HG02973 (cell line): ENCODE data around the gene TRMO.

Experiments
- ATAC-seq: cut with Tn5 transposase; IDR thresholded peaks from one replicate; pipeline ENCODE4 v1.9.1; 2021; ENCODE audit warnings: moderate library complexity; ENCODE audit not compliant: unreplicated experiment

TRMO gene

DNA sequence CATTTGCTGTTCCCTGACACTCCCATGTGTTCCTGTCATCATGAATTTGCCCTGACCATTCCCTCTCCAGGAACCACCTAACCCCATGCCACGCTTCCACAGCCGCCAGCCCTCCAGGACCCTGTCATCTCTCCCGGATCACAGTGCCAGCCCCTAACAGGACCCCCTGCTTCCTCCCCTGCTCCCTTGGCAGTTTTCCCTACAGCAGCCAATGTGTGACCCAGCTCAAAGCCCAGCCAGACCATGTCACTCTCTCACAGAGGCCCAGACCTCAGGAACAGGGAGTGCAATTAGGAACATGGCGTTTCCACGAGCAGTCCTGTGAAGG lies 61.2 kb downstream of the TRMO start:
- no peak for ATAC-seq

DNA sequence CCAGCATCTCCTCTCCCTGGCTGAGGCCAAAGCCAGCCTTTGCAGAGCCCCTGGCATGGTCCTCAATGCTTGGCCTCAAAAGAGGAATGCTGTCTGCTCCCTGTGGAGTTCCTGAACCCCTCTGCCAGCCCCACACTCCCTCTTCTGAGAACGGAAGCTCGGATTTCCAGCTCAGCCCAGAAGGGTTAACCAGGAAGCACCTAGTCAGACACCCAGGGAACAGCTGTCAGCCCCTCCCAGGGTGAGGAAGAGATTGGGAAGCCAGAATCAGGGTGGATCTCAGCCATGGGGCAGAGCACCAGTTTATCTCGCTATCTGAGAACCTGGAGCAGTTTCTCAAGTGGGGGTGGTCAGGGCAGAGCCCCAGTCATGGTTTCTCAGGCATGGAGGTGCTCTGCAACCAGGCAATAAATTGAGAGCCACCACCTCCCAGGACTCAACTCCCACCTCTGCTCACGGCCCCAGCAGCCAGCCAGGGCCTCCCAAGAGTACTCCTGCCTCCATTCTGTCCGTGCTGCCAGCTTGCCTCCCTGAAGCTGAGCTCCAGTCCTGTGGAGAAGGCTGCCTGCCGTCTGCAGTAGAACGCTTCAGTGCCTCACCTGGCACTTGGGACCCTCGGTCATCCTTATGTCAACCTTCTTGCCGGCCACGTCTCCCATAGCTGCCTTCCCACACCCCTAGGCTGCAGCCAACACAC lies 61.7 kb downstream of the TRMO start:
- no peak for ATAC-seq

DNA sequence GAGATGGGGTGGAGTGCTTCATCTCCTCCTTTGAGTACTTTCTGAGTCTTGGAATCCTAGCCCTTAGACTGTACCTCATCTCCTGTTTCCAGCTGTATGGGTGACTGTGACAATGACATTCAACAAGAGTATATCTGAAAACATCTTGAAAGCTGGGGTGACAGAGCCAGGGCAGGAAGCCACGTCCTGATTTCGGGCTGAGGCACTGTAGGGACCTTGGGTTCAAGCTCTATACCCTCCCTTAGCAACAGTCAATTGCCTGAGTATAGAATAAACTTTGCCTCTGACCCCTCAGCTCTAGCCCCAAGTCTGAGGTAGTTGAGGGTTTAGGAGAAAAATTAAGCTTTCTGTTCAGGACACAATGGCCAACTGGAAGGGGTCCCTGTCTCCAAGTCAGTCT lies 63.0 kb downstream of the TRMO start:
- ATAC-seq: no peak

DNA sequence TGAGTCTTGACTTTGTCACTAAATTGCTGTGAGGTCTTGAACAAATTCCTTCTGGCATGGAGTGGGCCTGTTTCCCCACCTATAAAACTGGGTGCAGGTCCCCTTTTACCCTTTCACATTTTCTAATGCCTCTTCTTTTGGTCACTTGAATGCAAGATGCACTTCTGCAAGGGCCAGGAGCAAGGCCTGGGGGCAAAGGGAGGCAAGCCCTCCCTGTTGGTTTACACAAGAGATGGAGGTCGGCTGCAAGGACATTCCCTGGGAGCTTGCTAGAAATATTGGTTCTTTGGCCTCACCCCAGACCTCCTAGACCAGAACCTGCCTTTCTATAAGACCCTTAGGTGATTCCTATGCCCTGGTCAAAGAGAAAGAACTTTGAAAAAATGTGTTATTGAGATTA lies 63.5 kb downstream of the TRMO start:
- ATAC-seq: no peak

DNA sequence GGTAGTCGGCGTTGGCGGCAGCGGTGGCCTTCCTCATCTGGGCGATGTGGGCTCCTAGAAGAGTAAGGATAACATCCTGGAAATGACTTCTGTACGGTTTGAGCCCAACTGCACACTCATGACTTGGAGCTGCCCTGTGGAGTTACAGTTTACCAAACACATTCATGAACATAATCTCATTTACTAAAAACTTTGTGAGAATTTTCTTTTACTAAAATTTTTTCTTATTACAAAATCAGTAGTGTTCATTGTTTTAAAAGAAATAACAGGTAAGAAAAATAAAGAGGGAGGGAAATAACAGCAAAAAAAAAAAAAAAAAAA lies 63.9 kb downstream of the TRMO start:
- no peak for ATAC-seq

DNA sequence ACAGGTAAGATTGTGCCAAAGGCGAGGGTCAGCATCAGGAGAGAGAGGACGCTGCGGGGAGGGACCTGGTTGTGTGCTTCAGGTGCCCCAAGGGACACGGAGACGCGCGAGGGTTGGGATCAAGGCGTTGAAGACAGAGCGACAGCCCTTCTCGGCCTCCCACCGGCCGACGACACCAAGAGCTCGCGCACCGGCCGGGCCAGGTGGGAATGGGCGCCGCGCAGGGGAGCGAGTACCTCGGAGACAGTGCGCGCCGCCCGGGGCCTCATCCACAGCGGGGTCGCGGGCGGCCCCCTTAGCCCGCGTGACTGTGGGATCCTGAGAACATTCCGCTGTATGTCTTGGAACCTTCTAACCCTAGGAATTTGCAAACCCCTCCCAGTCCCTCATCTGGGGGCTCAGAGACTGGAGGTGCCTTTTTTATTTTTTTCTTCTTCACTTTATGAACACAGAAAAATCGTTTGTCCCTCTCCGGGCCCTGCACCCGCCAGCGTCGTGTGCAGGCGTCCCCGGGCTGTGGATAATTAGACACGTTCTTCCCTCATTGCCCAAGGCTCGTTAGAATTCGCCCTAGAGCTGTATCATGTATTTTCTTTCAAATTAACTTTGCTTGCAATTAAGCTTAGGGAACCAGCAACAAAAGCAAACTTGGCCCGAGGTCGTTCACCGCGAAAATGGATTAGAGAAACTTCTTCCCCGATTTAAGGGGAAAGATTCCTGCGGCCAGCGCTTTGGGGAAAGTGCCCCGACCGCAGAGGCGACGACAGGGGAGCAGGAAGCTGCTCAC lies 64.5 kb downstream of the TRMO start:
- no peak for ATAC-seq

DNA sequence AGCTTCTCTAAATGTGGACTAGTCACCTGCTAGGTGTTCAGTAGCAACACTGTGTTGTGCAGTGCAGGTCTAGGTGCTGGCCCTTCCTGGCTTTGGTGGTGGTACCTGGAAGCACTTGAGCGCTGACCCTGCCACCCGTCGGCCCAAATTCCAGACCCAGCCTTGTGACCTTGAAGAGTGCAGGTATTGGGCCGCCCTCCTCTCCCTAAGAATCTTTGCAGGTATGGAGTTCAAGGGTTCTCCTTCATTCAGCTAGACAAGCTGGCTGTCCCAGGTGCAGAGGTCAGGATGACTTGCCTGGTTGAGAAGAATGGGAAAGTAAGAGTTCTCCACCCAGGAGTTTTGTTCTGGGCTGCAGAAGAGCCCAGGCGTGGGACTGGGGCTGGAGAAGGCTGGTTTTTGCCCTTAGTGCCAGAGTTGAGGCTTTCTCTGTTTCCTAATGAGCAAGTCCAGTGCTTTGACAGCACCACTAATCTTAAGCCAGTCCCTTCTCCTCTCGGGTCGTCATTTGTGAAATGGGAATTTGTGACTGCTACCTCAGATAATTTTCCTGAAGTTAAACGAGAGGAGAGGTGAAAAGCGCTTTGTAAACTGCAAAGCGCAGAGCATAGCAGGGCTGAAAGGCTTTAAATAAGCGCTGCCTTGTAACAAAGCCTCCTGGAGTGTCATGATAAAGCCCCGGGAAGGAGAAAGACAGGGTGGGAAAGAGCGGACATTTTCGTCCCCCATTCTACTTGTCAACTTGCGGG lies 65.3 kb downstream of the TRMO start:
- ATAC-seq: no peak

DNA sequence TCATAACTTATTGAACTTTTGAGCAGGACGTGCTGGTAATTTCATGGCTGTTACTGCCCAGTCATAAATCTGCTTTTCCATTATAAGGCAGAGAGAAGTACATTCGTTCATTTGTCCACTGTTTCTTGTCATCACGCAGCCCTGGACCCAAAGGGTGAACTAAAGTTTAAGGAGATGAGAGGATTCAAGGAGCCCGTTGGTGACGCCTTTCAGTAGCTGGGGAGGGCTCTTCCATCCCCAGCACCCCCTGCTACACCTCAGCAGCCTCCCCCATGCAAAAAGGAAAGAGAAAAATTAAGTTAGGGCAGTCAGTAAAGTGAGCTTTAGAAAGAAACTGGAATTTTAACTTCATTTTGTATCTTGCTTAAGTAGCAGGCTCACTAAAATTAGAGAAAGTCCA lies 66.4 kb downstream of the TRMO start:
- ATAC-seq: no peak

DNA sequence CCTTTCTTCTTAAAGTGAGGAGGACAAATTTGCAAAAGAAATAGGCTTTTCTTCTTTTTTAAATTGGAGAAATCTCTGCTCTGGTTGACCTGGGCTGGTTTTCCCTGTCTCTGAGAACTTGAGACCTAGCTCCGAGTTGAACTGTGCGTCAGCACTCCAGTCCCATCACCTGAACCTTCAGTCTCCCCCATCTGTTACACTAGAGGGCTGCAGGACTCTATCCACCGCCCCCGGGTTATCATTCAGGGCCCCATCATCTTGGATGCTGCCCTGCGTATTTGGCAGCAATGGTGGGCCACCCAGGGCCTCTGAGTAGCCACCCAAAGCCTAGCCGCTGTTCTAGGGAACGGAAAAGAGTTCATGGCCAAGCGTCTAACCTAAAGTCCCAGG lies 66.8 kb downstream of the TRMO start:
- ATAC-seq: no peak

DNA sequence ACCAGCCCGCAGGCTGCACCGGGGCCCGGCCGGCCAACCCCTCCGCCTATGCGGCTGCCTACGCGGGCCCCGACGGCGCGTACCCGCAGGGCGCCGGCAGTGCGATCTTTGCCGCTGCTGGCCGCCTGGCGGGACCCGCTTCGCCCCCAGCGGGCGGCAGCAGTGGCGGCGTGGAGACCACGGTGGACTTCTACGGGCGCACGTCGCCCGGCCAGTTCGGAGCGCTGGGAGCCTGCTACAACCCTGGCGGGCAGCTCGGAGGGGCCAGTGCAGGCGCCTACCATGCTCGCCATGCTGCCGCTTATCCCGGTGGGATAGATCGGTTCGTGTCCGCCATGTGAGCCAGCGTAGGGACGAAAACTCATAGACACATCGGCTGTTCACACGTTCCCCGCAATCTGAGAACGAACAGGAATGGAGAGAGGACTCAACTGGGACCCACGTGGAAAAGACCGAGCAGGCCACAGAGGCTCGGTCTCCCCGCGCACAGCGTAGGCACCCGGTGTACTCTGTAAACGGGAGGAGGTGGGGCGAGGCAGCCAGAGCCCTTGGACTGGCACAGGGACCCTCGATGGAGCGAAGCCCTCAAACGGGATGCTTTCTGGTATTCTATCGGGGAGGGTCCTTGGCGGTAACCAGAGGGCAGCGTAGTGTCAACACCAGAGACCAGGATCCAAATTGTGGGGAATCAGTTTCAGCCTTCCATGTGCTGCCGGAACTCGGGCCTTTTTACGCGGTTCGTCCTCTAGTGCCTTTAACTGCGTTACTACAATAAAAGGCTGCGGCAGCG lies 67.4 kb downstream of the TRMO start:
- ATAC-seq: no peak
